ENCODE data around the gene PPFIA4. TPM values are rescaled to one million over a fixed set of nuclear protein-coding genes. Genes with fewer than 3 reads are reported as not detected.

Gene PPFIA4
- total and polyA plus RNA-seq, 9 of the 15 experiments (the other 6 are each of a cell fraction or from before 2014, with no cell fraction given): 0.07 to 12.0 (median 0.70) TPM

- TF ChIP-seq, protein P1, sequence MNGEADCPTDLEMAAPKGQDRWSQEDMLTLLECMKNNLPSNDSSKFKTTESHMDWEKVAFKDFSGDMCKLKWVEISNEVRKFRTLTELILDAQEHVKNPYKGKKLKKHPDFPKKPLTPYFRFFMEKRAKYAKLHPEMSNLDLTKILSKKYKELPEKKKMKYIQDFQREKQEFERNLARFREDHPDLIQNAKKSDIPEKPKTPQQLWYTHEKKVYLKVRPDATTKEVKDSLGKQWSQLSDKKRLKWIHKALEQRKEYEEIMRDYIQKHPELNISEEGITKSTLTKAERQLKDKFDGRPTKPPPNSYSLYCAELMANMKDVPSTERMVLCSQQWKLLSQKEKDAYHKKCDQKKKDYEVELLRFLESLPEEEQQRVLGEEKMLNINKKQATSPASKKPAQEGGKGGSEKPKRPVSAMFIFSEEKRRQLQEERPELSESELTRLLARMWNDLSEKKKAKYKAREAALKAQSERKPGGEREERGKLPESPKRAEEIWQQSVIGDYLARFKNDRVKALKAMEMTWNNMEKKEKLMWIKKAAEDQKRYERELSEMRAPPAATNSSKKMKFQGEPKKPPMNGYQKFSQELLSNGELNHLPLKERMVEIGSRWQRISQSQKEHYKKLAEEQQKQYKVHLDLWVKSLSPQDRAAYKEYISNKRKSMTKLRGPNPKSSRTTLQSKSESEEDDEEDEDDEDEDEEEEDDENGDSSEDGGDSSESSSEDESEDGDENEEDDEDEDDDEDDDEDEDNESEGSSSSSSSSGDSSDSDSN (IDR thresholded peaks at IDR 0.05; ENCODE audit: borderline replicate concordance in 1 of 2, low read depth in 2 of 2, low read length in 2 of 2): no peak
- TF ChIP-seq, protein P2, sequence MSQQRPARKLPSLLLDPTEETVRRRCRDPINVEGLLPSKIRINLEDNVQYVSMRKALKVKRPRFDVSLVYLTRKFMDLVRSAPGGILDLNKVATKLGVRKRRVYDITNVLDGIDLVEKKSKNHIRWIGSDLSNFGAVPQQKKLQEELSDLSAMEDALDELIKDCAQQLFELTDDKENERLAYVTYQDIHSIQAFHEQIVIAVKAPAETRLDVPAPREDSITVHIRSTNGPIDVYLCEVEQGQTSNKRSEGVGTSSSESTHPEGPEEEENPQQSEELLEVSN (IDR thresholded peaks at IDR 0.05; ENCODE audit: borderline replicate concordance in 1 of 2, extremely low read depth in 1 of 2, insufficient read depth in 1 of 2, insufficient read length in 1 of 2, low read depth in 1 of 2, low read length in 1 of 2, poor library complexity in 1 of 2, severe bottlenecking in 1 of 2): peak in 1 of 2 experiments; percentile 54
- TF ChIP-seq STAG1 (CRISPR knock-in tag; IDR thresholded peaks at IDR 0.05; ENCODE audit: borderline replicate concordance): no peak; the same call in 1 of the 2 replicates
- TF ChIP-seq CTCFL (IDR thresholded peaks at IDR 0.05; ENCODE audit: borderline replicate concordance, insufficient read depth, low read depth, low read length, poor library complexity, severe bottlenecking): peak; percentile 94
- no peak for TF ChIP-seq RFX1 (IDR thresholded peaks at IDR 0.05)
- TF ChIP-seq NRF1 (conservative IDR thresholded peaks at IDR 0.05 in 1 of 2, IDR thresholded peaks at IDR 0.05 in 1 of 2): peak; percentile 39 to 56; a peak in 3 of 4 replicates
- TF ChIP-seq WHSC1 (IDR thresholded peaks at IDR 0.05; ENCODE audit: low read length): no peak
- no peak for TF ChIP-seq DNMT1 (IDR thresholded peaks at IDR 0.05)
These were observed 29.0 kb downstream of the PPFIA4 start (continued) for GRCh38 chr1:203055161-203055799.
